Osteoblast (primary cell): ENCODE data around the gene PPHLN1. TPM values are rescaled to one million over a fixed set of nuclear protein-coding genes. Genes with fewer than 3 reads are reported as not detected.

Source experiments
- DNase-seq: peaks from one replicate; pipeline ENCODE4 v3.0.0; 2011; ENCODE audit warnings: low spot score, mixed read lengths; ENCODE audit not compliant: insufficient read length; ENCODE audit errors: missing footprints
- H2AFZ ChIP-seq: 2 replicates; pipeline ENCODE4 v1.6.0; 2011; ENCODE audit warnings: mild to moderate bottlenecking, low read length
- H3K27ac ChIP-seq: 2 replicates; pipeline ENCODE4 v1.5.1; 2011; ENCODE audit warnings: mild to moderate bottlenecking, low read depth, low read length, moderate library complexity
- H3K27me3 ChIP-seq: 2 replicates; pipeline ENCODE4 v1.6.0; 2012; ENCODE audit warnings: mild to moderate bottlenecking, control low read depth, inconsistent platforms, low read length, moderate library complexity; ENCODE audit not compliant: insufficient read depth
- H3K36me3 ChIP-seq: 2 replicates; pipeline ENCODE4 v1.5.1; 2011; ENCODE audit warnings: mild to moderate bottlenecking, low read length, control low read depth, moderate library complexity; ENCODE audit not compliant: insufficient read depth
- H3K4me1 ChIP-seq: 2 replicates; pipeline ENCODE4 v1.5.1; 2011; ENCODE audit warnings: mild to moderate bottlenecking, low read length, control low read depth, moderate library complexity; ENCODE audit not compliant: insufficient read depth
- H3K4me2 ChIP-seq: 2 replicates; pipeline ENCODE4 v1.6.0; 2011; ENCODE audit warnings: mild to moderate bottlenecking, low read length; ENCODE audit not compliant: insufficient read depth
- H3K4me3 ChIP-seq: fragments of 200-600 bp; sonication (generic); 3 replicates; pipeline ENCODE4 v1.5.1; 2012; ENCODE audit warnings: mild to moderate bottlenecking, low read length, inconsistent platforms; ENCODE audit not compliant: insufficient read depth
- H3K79me2 ChIP-seq: 2 replicates; pipeline ENCODE4 v1.6.0; 2012; ENCODE audit warnings: mild to moderate bottlenecking, low read length, control low read depth, inconsistent platforms; ENCODE audit not compliant: insufficient read depth
- H3K9me3 ChIP-seq: 2 replicates; pipeline ENCODE4 v1.5.1; 2011; ENCODE audit warnings: low read depth, low read length, control low read depth
- H4K20me1 ChIP-seq: 2 replicates; pipeline ENCODE4 v1.6.0; 2012; ENCODE audit warnings: mild to moderate bottlenecking, low read length, control low read depth; ENCODE audit not compliant: insufficient read depth
- total RNA-seq: library from RNA; depleted of rRNA; stranded (reverse); fragments of >200 nt; gene quantifications from 2 replicates; pipeline ENCODE4 v1.2.3, GENCODE V29; 2012
- TF ChIP-seq, protein P1 (sequence below): IDR thresholded peaks from 2 replicates; pipeline ENCODE4 v1.5.1; 2011; ENCODE audit warnings: mild to moderate bottlenecking, low read depth, low read length, moderate library complexity; ENCODE audit errors: extremely low read depth

The PPHLN1 gene
- total RNA-seq, 1 donor = 70.9 TPM

DNA sequence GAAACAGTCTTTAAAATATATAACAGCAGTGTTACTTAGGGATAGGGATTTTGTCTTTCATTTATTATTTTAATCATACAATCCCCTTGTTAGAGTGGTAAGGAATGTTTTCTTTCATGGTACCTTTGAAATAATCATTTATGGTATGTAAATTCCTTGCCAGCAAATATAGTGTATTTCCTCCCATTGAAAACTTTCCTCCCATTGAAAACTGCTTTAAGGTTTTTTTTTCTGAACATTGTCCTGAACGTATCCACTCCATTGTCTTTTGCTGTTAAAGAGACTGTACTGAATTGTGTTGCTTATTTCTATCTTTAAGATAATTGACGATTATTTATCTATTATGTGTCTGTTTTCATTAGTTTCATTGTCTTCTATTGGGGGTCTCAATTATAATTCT, 83.5 kb downstream of the PPHLN1 start:
- TF ChIP-seq, protein P1, sequence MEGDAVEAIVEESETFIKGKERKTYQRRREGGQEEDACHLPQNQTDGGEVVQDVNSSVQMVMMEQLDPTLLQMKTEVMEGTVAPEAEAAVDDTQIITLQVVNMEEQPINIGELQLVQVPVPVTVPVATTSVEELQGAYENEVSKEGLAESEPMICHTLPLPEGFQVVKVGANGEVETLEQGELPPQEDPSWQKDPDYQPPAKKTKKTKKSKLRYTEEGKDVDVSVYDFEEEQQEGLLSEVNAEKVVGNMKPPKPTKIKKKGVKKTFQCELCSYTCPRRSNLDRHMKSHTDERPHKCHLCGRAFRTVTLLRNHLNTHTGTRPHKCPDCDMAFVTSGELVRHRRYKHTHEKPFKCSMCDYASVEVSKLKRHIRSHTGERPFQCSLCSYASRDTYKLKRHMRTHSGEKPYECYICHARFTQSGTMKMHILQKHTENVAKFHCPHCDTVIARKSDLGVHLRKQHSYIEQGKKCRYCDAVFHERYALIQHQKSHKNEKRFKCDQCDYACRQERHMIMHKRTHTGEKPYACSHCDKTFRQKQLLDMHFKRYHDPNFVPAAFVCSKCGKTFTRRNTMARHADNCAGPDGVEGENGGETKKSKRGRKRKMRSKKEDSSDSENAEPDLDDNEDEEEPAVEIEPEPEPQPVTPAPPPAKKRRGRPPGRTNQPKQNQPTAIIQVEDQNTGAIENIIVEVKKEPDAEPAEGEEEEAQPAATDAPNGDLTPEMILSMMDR = no peak
- no peak overlapping the region for H3K27ac ChIP-seq
- no peak for DNase-seq

DNA sequence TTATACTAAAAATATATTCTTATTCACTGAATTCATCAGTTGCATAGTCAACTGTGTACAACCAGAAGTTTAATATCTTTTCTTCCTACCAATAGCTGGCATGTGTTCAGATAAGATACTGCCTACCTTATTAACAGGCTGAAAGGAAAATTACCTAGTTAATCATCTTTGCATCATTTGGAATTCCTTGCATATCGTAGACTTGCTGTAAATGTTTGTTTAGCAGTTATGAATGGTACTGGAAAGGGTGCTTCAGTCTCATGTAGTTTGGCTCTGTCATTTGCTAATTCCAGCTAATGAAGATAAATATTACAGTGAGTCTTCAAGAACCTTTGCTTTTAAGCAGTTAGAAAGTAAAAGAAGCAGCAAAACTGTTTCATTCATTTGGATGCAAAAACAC, 84.4 kb downstream of the PPHLN1 start:
- Histone ChIP-seq H2AFZ (no peak overlapping the region), H3K9me3 (no peaks in the 10 kb centered on the region), H3K4me1 (no peaks in the 10 kb centered on the region), H3K4me3 (no peak overlapping the region), H4K20me1 (no peaks in the 10 kb centered on the region), H3K79me2 (peaks cover under 1% of the 10 kb centered on the region), H3K27ac (no peak overlapping the region), H3K36me3 (peaks cover 4% of the 10 kb centered on the region), H3K27me3 (no peaks in the 10 kb centered on the region), H3K4me2 (no peak overlapping the region)
- DNase-seq = no peak
- TF ChIP-seq, protein P1 = no peak

More for the DNA sequence above, 83.5 kb downstream of the PPHLN1 start:
- Histone ChIP-seq H4K20me1 (no peaks in the 10 kb centered on the region), H3K4me1 (no peaks in the 10 kb centered on the region), H2AFZ (no peak overlapping the region), H3K4me3 (no peak overlapping the region), H3K36me3 (peaks cover 5% of the 10 kb centered on the region), H3K9me3 (no peaks in the 10 kb centered on the region), H3K79me2 (no peaks in the 10 kb centered on the region), H3K27me3 (no peaks in the 10 kb centered on the region), H3K4me2 (no peak overlapping the region)

DNA sequence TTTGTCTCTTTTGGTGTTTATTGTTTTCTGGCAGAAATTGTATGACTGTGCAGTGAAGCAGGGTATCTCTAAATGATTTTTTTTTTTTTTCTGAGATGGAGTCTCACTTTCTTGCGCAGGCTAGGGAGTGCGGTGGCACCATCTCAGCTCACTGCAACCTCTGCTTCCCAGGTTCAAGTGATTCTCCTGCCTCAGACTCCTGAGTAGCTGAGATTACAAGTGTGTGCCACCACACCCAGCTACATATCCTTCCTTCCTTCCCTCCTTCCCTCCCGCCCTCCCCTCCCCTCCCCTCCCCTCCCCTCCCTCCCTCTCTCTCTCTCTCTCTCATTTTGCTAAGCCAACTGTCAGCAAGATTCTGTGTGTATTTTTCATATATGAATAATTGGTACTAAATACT, 94.4 kb downstream of the PPHLN1 start:
- H3K9me3 ChIP-seq = no peaks in the 10 kb centered on the region
- H3K27ac ChIP-seq = no peak overlapping the region
- no peak overlapping the region for H3K4me3 ChIP-seq
- peaks cover 6% of the 10 kb centered on the region for H3K79me2 ChIP-seq
- H3K27me3 ChIP-seq = no peaks in the 10 kb centered on the region
- peaks cover 23% of the 10 kb centered on the region for H3K4me1 ChIP-seq
- no peaks in the 10 kb centered on the region for H3K36me3 ChIP-seq
- H4K20me1 ChIP-seq = no peaks in the 10 kb centered on the region
- TF ChIP-seq, protein P1 = no peak
- no peak overlapping the region for H3K4me2 ChIP-seq
- no peak for DNase-seq
- H2AFZ ChIP-seq = no peak overlapping the region

DNA sequence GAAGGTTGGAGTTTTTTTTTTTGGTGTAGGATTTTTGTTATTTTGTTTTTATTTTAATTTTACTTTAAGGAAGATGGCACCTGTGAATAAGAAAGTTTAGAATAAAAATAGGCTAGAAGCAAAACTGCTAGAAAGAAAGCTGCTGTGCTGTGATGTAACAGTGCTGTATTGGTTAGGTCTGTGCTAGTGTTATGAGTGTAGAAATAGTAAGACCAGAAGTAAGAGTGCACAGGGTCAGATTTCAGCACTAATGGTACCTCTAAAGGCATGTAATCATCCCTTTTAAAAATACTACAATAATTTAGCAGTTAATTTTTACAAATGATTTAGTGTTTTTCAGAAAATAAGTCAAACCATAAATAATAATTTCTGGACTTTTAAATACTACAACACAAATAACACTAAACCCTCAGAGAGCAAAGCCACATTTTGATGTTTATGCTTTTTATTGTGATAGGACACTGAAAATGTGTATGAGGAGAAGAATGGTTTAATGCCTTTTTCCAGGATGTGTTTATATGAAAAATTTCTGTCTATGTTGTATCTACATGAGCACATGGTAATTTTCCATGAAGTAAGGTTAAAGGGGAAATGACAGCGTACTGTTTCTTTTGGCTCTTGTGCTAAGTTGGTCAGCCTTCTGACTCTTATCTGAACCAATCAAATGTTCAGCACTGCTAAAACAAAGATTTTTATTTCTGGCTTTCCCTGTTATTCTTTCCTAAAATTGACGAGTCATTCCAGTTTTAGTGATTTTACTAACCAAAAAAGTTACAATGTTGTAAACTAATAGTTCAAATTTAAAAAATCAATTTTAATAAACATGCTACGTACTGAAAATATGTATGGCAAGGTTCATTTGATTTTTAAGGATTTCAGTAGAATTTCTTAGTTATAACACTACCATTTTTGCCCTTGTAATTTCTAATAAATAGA, 96.1 kb downstream of the PPHLN1 start:
- Histone ChIP-seq H4K20me1 (no peaks in the 10 kb centered on the region), H3K79me2 (peaks cover 4% of the 10 kb centered on the region), H3K27ac (peak overlapping the region; percentile 80), H3K4me2 (peak overlapping the region; percentile 2), H3K4me1 (peaks cover 28% of the 10 kb centered on the region), H3K9me3 (no peaks in the 10 kb centered on the region), H3K36me3 (no peaks in the 10 kb centered on the region), H3K27me3 (no peaks in the 10 kb centered on the region), H2AFZ (no peak overlapping the region), H3K4me3 (no peak overlapping the region)
- TF ChIP-seq, protein P1 = no peak
- peak; percentile 81 for DNase-seq
